Dedifferentiated amniotic fluid mesenchymal stem cell (primary cell): ENCODE results near the gene LMO2.
"Not testable (repeated sequence)": the region's sequence is repeated elsewhere in the genome, so short reads cannot be mapped to it uniquely, and the experiment has no call there.

Experiments used
- DNase-seq: peaks from one replicate; pipeline ENCODE4 v3.0.0-alpha.2; 2016; ENCODE audit errors: extremely low spot score

The LMO2 gene

DNA sequence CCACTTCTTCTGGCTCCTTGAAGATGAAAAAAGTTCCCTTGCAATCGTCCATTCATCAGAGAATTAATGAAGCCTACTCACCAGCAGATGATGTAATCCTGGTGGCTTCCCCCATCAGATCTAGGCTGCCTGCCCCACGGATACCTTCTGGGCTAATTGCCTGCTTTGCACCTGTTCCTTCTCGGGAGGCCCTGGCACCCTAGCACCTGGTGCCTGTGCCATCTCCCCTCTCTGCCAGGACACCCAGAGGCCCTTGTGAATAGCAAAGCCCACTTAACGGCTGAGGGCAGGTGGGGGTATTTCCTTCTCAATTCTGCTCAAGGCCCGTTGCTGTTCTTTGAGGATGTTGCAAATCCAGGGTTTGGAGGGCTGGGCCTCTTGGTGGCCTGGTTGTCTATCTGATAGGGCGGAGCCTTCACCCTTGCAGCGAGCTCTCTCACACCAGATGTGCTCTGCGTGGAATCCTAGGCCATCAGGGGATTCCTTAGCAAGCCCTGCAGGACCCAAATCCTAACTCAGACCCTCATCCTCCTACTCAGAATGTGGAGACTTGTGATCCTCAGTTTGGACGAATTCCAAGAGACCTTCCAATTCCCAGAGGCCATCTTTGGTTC is at the start of gene LMO2:
Gene LMO2 (minus strand): TSS at position 363 of the 614 bp plus-strand sequence. CDS start 22,360 bp downstream, outside the sequence.
- no peak for DNase-seq

DNA sequence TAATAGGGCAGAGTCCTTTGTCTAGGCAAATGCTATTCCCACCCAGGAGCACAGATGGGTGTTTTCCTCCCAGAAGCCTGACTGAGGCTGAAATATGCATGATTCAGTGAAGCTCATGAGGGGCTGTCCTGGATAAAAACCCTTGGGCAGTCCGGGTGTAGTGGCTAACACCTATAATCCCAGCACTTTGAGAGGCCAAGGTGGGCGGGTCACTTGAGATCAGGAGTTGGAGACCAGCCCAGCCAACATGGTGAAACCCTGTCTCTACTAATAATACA is 48.6 kb upstream of the LMO2 start:
- no peak for DNase-seq

DNA sequence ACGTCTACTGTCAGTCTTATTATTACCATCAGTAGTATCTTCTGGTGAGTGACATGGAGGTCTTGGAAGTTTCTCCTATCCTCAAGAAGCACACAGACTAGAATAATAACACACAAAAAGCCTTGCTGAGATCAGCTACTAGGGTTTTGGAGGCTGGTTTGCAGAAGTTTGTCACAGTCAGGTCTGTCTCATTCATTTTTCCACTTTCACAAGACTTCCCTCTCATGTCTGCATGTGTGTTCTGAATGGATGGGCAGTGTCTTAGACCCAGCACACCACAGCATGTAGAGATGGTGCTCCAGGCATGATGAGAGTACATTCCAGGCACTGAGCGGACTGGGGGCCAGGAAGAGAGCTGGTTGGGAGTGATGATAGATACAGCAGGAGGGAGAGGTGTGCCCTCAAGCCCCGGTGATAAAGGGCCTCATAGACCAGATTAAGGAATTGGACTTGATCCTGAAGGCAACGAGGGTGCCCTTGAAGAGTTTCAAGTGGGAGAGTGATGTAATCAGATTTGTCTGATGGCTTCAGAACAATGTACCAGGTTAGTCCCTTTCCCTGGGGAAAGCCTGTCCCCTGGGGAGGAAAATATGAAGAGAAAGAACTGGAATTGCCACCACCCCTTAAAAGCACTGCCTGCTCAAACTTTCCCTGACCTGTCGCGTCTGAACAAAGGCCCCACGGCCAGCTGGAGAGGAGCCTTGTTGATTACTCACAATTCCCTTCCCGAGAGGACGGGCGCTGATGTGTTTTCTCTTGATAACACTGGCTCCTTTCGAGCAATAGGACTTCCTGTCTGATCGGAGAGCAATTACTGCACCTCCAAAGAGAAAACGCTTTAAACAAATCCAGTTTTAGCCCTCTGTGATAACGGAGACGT is 45.1 kb upstream of the LMO2 start:
- no peak for DNase-seq

DNA sequence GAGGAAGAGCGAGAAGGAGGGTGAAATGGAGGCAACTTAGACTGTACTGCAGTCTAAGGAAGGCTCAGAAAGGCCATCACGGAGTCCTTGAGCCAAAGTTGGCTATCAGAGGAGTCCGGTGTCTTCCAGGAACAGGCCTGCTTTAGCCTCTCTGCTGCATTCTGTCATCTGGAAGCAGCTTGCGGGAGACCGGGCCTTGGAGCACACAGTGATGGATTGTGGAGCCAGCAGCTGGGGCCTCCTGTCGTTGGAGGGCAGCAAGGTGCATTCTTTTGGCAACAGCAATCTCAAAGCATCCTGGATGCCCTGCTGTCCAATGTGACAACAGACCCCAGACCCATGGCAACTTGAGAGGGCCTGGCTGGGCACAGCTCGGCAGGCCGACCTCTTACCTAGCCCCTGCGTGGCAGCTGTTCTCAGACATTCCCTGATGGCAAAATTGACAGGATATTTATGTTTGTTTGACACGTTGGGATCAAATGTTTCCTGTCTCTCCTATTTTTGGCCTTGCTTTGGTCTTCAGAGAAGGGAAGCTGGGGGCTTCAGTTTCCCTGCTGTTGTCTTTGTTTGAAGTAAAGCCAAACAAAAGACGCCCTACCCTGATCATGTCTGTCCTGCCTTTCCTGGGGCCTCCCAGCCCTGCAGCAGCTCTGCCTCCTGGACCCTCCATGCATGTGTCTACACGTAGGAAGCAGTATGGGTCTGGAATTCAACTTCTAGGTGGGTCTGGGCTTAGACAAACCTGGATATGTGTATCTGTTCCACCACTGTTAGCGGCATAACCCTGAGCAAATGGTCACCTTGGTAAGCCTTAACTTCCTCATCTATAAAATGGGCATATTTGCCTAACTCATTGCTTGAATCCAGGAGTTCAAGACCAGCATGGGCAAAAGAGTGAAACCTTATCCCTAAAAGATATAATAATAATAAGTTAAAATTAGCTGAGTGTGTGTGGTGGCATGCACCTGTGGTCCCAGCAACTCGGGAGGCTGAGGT is 43.9 kb upstream of the LMO2 start:
- DNase-seq = no peak

DNA sequence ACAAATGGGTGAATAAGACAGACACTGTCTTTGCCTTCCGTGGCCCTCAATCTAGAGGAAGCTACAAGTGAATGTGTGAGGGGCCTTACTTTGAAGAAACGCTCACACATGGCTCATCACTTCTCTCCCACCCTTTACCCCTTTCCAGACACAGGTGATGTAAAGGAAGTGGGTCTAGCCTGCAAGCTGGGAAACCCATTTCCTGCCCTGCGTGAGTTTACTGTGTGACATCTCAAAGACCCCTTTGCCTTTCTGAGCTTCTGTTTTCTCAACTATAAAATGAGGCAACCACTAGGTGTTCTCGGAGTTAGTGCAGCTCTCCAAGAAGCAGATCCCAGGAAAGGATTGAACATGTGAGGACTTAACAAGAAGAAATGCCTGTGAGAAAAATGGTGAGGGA is 43.1 kb upstream of the LMO2 start:
- DNase-seq = no peak

DNA sequence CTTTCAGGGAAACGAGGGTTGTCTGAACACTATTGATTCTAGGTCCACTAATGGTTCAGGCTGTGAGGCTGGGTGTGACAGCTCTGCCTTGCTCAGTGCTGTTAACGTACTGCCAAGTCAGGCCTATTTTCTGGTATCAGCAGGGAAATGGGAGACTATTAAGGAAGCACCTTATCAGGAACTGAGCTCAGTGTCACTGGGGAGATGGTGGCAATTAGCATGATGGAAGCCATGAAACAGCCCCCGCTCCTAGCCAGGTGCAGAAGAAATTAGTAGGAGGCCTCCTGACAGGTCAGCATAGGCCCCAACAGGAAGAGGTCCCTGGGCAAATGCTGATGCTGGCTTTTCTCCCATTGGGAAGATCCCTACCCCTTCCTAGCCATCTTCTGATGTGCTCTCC is 42.6 kb upstream of the LMO2 start:
- no peak for DNase-seq

DNA sequence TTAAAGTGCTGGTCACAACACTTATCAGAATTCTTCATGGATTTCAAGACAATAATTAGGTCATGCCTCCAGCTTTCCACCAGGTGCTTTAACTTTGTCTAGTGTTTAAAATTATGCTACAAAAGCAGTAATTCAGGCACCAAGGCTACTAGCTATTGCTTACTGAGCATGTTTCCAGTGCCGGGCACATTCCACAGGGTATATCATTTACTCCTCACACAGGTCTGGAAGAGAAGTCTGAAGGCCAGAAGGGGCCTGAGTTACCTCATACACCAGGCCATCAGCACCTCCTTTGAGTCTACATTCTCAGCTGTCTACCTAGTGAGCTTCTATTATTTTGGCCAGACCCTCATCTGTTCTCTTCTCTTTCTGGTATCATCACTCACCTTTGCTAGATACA is 41.7 kb upstream of the LMO2 start:
- no peak for DNase-seq

DNA sequence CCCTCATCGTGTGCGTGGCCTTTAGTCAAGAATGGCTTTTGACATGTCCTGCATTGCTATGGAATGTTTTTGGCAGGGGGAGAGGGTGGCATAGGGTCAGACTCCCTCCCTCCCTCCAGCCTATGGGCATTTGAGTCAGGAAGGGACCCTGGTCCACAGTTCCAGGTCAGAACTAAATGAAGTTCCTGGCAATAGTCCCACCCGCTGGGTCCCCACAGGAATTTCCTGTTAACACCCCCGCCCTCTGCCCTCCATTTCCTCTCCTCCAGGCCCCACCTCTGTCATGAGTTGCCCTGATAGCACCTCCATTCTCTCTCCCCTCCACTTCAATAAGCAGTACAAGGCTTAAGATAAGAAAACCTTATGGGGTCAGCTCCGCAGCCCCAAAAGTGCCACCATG is 40.8 kb upstream of the LMO2 start:
- DNase-seq = no peak

DNA sequence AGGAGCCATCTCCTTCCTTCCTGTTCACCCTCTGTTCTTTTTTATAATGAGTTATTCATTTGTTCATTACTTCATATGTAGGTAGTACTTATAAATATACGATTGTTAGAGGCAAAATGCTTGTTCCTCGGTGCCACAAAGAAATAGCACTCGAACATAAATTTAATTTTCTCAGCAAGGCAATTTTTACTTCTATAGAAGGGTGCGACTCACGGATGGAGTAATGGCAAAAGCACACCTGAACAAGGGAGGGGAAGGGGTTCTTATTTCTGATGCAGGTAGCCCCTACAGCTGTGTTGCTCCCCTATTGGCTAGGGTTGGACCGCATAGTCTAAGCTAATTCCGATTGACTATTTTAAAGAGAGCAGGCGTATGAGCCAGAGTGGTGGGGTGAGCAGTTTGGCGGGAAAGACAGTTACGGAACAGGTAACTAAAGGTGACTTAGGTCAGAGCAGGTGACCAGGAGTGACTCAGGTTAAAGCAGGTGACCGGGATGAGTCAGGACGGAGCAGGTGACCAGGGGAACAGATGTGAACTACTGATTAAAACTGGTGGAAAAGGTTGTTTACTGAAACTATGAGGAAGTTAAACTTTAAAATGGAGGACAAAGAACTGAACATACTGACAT is 40.0 kb upstream of the LMO2 start:
- DNase-seq = not testable (repeated sequence)

DNA sequence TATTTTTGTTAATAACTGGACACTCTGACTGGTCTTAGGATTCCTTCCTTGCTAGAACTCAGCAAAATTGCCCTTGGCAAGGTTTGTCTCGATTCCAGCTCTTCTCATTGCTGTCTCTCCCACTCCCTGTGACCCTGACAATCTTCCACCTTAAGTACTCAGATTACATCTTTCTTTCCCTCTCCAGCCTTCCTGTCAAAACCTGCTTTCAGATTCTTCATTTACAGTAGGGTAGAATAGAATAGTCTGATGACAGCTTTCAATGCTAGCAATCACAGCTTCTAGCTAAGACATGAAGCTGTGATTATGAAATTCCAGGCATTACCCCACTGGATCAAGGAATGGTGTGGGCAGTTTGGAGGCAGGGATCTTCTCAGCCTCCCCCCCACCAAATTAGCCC is 39.2 kb upstream of the LMO2 start:
- DNase-seq = no peak

DNA sequence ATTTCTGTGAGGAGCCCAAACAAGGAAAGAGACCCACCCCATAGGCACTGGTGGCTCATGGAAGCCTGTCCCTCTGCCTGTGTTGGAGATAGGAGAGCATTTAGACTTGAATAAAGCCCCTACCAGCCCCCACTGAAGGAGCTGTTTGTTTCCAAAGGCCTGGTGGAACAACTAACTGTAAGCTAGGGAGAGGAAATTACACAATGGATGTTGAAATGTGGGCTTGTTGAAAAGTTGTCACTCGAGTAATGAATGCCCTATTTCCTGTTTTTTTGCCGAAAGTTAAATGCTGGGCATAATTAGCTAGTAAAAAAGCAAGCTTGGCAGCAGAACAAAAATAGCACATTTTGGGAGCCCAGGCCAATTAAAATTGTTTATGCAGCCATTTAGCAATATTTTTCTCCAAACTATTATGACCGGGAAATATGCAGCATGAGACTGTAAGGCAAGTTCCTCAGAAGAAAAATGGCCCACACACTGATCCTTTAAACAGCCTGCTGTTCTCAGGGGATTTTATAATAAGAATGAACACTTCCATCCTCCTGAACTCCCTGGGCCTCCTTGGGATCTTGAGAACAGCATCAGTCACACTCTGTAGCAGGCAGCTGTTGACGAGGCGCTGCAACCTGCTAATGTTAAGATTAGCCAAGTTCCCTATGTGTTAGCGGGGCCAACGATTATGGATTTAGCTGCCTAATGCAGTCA is 38.6 kb upstream of the LMO2 start:
- DNase-seq = no peak

DNA sequence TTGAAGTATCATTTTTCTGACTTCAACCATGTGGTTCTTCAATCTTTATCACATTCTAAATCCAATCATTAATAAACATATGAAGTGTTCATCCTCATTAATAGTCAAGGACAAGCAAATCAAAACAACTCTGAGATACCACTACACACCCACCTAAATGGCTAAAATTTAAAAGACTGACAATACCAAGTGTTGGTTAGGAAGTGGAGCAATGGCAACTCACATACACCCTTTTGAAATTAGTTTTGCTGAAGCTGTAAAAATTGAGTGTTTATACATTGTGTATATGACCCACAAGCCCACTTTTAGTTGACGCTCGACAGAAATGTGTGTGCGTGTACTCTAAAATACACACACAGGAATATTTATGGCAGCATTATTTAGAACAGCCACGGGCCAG is 36.7 kb upstream of the LMO2 start:
- DNase-seq = no peak

DNA sequence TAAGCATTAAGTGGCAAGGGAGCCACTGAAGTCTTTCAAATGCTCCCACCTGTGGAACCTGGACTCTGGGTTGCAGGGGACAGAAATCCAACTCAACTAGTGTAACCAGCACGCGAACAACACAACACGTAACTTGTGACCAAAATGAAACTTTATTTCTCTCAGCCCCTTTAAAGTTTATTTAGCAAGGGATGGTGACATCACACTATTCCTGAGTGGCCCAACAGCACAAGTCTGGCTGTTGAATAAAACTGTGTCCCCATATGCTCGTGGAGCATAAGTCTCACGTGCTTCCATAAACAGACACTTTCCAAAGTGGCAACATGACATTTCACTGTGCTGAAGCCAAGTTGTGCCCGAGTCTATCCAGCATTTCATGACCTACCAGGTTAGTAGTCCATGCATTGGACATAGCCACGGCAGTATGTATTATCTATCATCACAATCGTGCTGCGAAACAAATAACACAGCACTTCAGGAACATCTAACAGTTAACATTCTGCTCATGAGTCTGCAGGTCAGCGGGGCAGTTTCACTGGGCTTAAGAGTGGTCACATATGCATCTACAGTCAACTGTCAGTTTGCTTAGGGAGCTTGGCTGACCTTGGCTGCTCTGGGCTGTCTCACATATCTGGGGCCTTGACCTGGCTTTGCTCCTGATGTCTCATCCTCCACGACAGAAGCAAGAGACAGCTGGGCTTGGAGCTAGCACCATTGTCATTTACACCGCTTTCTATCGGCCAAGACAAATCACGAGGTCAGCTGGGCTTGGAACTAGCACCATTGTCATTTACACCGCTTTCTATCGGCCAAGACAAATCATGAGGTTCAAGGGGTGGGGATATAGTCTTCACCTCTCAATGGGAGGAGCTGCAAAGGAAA is 35.0 kb upstream of the LMO2 start:
- DNase-seq = no peak

DNA sequence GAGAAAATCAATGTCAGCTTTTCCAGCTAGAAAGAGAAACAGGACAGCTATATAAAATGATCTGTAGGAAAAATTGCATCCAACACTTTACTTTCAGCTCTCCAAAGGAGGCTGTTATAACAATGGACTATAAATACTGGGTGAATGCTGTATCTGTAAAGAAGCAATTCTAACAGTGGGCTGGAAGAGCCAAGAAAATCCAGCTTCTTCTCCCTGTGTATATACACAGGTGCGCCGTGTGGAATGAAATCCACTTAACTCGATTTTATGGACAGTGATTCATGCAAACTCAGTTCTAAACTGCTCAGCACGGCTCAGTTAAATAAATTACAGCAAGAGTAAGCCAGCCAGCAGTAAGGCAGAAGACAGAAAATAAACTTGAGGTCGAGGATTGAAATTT is 32.5 kb upstream of the LMO2 start:
- no peak for DNase-seq

DNA sequence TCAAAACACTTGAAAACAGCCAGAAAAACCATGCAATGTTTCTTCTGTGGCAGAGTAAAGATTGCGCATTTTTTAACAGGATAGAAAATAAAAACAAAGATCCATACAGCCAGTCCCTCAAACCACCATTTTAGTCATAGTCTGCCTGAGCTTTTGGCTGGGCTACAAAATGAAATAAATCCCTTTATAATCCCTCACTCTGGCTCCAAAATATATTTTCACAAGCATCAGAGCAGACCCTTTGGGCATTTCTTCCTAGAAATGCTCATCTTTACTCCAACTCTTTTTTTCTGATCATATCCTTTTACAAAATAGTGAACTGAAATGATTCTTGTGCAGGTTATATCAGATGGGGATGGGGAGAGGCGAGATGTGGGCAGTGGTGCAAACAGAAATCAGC is 31.8 kb upstream of the LMO2 start:
- DNase-seq = no peak

DNA sequence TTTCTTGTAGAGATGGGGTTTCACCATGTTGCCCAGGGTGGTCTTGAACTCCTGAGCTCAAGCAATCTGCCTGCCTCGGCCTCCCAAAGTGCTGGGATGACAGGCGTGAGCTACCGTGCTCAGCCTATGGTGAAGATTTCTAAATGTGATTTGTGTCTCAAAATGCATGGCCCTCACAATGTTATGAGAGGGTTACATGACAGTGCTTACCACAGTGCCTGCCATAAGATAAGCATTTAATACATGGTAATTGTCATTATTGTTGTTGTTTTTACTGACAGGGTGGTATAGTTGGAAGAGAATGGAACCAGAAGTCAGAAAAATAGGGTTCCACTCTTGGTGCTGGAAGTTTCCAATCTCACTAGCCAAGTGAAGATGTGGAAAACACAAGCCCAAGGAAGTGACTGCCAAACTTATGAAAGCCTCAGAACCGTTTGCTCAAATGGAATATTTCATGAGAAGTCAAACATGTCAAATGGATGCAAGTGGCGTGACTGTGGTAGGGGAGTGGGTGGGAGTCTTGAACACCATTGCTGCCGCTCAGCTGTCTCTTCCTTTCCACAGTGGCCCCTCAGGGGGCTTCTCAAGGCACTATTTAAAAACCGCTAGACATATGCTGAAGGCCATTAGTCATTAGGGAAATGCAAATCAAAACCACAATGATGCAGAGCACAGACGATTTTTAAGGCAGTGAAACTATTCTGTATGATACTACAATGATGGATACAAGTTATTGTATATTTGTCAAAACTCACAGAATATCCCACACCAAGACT is 29.1 kb upstream of the LMO2 start:
- DNase-seq = no peak

DNA sequence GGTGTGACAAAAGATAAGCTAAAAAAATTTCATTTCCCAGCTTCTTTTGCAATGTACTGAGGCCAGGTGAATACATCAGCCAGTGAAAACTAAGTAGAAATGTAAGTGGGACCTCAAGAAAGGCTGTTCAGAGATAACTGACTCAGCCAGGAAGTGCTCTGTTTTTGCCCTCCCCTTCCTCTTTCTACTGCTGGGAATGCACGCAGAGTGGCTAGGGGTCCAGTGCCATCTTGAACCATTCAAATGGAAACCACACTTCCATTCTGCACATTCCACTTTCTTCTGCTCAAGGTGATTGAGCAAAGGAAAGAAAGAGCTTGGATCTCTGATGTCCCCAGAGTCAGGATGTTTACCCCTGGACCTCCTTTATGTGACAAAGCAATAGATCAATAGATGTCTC is 27.8 kb upstream of the LMO2 start:
- no peak for DNase-seq

DNA sequence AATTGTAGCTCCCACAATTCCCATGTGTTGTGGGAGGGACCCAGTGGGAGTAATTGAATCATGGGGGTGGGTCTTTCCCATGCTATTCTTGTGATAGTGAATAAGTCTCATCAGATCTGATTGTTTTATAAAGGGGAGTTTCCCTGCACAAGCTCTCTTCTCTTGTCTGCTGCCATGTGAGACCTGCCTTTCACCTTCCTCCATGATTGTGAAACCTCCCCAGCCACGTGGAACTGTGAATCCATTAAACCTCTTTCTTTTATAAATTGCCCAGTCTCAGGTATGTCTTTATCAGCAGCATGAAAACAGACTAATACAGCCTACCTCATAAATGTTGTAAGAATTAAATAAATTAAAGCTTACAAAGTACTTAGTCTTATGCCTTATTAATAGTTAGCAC is 25.5 kb upstream of the LMO2 start:
- not testable (repeated sequence) for DNase-seq

DNA sequence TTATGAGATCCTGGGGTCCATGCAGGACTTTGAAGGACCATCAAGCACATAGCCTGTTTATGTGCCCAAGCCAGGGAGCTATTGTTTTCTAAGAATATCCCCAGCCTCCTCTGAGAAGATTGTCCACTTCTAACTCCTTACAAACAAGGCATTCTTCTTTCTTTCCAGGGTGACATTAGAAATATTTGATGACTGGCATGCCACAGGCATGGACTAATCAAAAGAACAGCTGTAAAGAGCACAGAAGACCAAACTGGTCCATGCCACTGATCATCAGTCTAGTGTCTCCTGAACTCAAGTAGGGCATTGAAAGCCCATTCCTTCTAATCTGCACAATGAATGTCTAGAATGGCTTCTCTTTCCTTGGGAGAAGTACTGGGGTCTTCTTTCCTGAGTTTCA is 24.9 kb upstream of the LMO2 start:
- no peak for DNase-seq

DNA sequence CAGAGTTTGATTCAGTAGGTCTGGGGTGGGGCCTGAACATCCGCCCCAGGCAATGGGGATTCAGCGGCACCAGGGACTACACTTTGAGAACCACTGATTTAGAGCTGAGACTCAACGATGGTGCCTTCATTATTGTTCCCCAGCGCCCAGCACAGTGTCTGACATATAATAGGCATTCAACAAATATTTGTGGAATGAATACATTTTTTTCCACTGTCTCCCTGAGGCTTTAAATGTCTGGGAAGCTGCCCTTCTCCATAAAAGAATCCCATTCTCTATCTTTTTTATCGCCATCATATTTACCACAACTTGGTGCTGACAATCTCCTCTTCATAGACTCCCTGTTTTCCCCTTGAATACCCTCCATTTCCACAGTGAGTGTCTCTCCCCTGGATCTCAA is 23.6 kb upstream of the LMO2 start:
- no peak for DNase-seq
